ENCODE data around the gene BTRC. TPM values are rescaled to one million over a fixed set of nuclear protein-coding genes. Genes with fewer than 3 reads are reported as not detected.
A peak's percentile ranks its signal among the peaks of the same experiment; 100 is the strongest.

The BTRC gene
- total and polyA plus RNA-seq, 12 donors, result 10.0 to 35.3 (median 20.3) TPM

GRCh38 chr10:101552442-101552841, 198.5 kb downstream of the BTRC start:
- H3K9me3 ChIP-seq (replicated peaks in 1 of 3), result no peaks in the 10 kb centered on the region
- H3K27me3 ChIP-seq, result no peaks in the 10 kb centered on the region
- no peak for TF ChIP-seq POLR2A (IDR thresholded peaks at IDR 0.05)
- TF ChIP-seq CTCF (IDR thresholded peaks at IDR 0.05), result no peak
- H3K4me3 ChIP-seq, result no peak overlapping the region
- H3K36me3 ChIP-seq (replicated peaks in 1 of 2), result peaks cover 0 to 7% of the 10 kb centered on the region in 2 donors
- H3K4me1 ChIP-seq (replicated peaks in 1 of 2), result peaks cover 5 to 10% of the 10 kb centered on the region in 2 donors
- no peak overlapping the region for H3K27ac ChIP-seq
- intact Hi-C loops (cut with DNase I), result no loop called here
- 97 to 100% (median 98%) methylated on average over 3 of the region's 3 CpGs for WGBS, 4 donors
- no peak for DNase-seq

- no peak overlapping the region for H3K27ac ChIP-seq
- WGBS, 4 donors, result 61 to 92% (median 89%) methylated on average over 2 of the region's 2 CpGs
- H3K9me3 ChIP-seq (replicated peaks in 1 of 3), result no peaks in the 10 kb centered on the region
- H3K36me3 ChIP-seq (replicated peaks in 1 of 2), result peaks cover 0 to 6% of the 10 kb centered on the region in 2 donors
- TF ChIP-seq CTCF (IDR thresholded peaks at IDR 0.05), result no peak
- peaks cover 0 to 10% of the 10 kb centered on the region in 2 donors for H3K4me1 ChIP-seq (replicated peaks in 1 of 2)
- no peak overlapping the region for H3K4me3 ChIP-seq
- DNase-seq, result no peak
- intact Hi-C loops (cut with DNase I), result no loop called here
- no peaks in the 10 kb centered on the region for H3K27me3 ChIP-seq
These were observed 203.6 kb downstream of the BTRC start for GRCh38 chr10:101557541-101557940.

GRCh38 chr10:101558204-101558603, 204.2 kb downstream of the BTRC start:
- intact Hi-C loops (cut with DNase I), result no loop called here
- H3K36me3 ChIP-seq (replicated peaks in 1 of 2), result no peaks in the 10 kb centered on the region
- WGBS, 4 donors, result 73 to 86% (median 79%) methylated on average over 2 of the region's 2 CpGs
- peak in 1 of 7 donors; percentile 8 for DNase-seq
- H3K27ac ChIP-seq, result no peak overlapping the region
- no peaks in the 10 kb centered on the region for H3K9me3 ChIP-seq (replicated peaks in 1 of 3)
- TF ChIP-seq POLR2A (IDR thresholded peaks at IDR 0.05) (no peak), CTCF (IDR thresholded peaks at IDR 0.05) (no peak)
- no peak overlapping the region for H3K4me3 ChIP-seq
- no peaks in the 10 kb centered on the region for H3K27me3 ChIP-seq
- peaks cover 0 to 10% of the 10 kb centered on the region in 2 donors for H3K4me1 ChIP-seq (replicated peaks in 1 of 2)

GRCh38 chr10:101558671-101559595, 205.0 kb downstream of the BTRC start:
- WGBS, 4 donors, result 36 to 65% (median 50%) methylated on average over 13 to 18 of the region's 18 CpGs

More at GRCh38 chr10:101558671-101559595, 205.0 kb downstream of the BTRC start:
- no peak overlapping the region for H3K4me3 ChIP-seq
- peak in 3 of 7 donors; percentile 24 to 73 (median 33) for DNase-seq
- no peaks in the 10 kb centered on the region for H3K27me3 ChIP-seq
- intact Hi-C loops (cut with DNase I), result no loop called here
- H3K27ac ChIP-seq, result no peak overlapping the region
- no peaks in the 10 kb centered on the region for H3K36me3 ChIP-seq (replicated peaks in 1 of 2)
- peaks cover 0 to 10% of the 10 kb centered on the region in 2 donors for H3K4me1 ChIP-seq (replicated peaks in 1 of 2)
- H3K9me3 ChIP-seq (replicated peaks in 1 of 3), result no peaks in the 10 kb centered on the region
- no peak for TF ChIP-seq CTCF (IDR thresholded peaks at IDR 0.05)
- no peak for TF ChIP-seq POLR2A (IDR thresholded peaks at IDR 0.05)
